Neural cell (in vitro differentiated cells): ENCODE results near the gene ANKRD52. TPM values are rescaled to one million over a fixed set of nuclear protein-coding genes. Genes with fewer than 3 reads are reported as not detected.
"Not testable (repeated sequence)": the region's sequence is repeated elsewhere in the genome, so short reads cannot be mapped to it uniquely, and the experiment has no call there.

Experiments
- H2AFZ ChIP-seq: fragments of 200-600, 300-800 bp; sonication (generic), shearing (Covaris generic); 2 replicates; pipeline ENCODE4 v1.6.0; 2014; ENCODE audit warnings: low read depth, mild to moderate bottlenecking, antibody characterized with exemption, low read length, moderate library complexity
- H3F3A ChIP-seq: fragments of 200-600 bp; shearing (Covaris generic); 2 replicates; pipeline ENCODE4 v1.6.1; 2016; ENCODE audit warnings: mild to moderate bottlenecking, moderate library complexity, mixed read lengths, antibody characterized with exemption, low read length; ENCODE audit not compliant: insufficient read depth, poor library complexity, severe bottlenecking
- H3K27ac ChIP-seq: fragments of 200-600, 300-800 bp; sonication (generic), shearing (Covaris generic); 2 replicates; pipeline ENCODE4 v1.5.1; 2014; ENCODE audit warnings: mild to moderate bottlenecking, low read length, moderate library complexity
- H3K27me3 ChIP-seq: fragments of 300-800, 200-600 bp; sonication (generic), shearing (Covaris generic); 2 replicates; pipeline ENCODE4 v1.6.0; 2014; ENCODE audit warnings: mild to moderate bottlenecking, low read depth, low read length, moderate library complexity; ENCODE audit not compliant: insufficient read depth
- H3K36me3 ChIP-seq: fragments of 300-800, 200-600 bp; sonication (generic), shearing (Covaris generic); 2 replicates; pipeline ENCODE4 v1.5.1; 2014; ENCODE audit warnings: mild to moderate bottlenecking, antibody characterized with exemption, low read length, moderate library complexity; ENCODE audit not compliant: insufficient read depth
- H3K4me2 ChIP-seq: fragments of 300-800, 200-600 bp; sonication (generic), shearing (Covaris generic); 2 replicates; pipeline ENCODE4 v1.6.0; 2014; ENCODE audit warnings: mild to moderate bottlenecking, low read length
- H3K4me3 ChIP-seq: fragments of 300-800, 200-600 bp; sonication (generic), shearing (Covaris generic); 2 replicates; pipeline ENCODE4 v1.5.1; 2014; ENCODE audit warnings: mild to moderate bottlenecking, low read length, moderate library complexity
- H3K79me2 ChIP-seq: fragments of 200-600 bp; shearing (Covaris generic); replicated peaks from 2 replicates; pipeline ENCODE4 v1.6.0; 2014; ENCODE audit warnings: mild to moderate bottlenecking, low read length, moderate library complexity; ENCODE audit not compliant: insufficient read depth
- H3K9ac ChIP-seq: fragments of 300-800, 200-600 bp; sonication (generic), shearing (Covaris generic); 2 replicates; pipeline ENCODE4 v1.6.1; 2016; ENCODE audit warnings: mild to moderate bottlenecking, low read length, mixed read lengths
- H3K9me2 ChIP-seq: fragments of 200-600 bp; shearing (Covaris generic); 2 replicates; pipeline ENCODE4 v1.6.1; 2016; ENCODE audit warnings: mild to moderate bottlenecking, low read length, mixed read lengths; ENCODE audit not compliant: insufficient read depth
- H3K9me3 ChIP-seq: fragments of 200-600, 300-800 bp; sonication (generic), shearing (Covaris generic); 2 replicates; pipeline ENCODE4 v1.6.1; 2016; ENCODE audit warnings: mild to moderate bottlenecking, mixed run types, low read length, moderate library complexity, mixed read lengths
- H4K20me1 ChIP-seq: fragments of 200-600 bp; shearing (Covaris generic); 2 replicates; pipeline ENCODE4 v1.6.1; 2016; ENCODE audit warnings: mild to moderate bottlenecking, mixed run types; ENCODE audit not compliant: insufficient read depth
- CTCF ChIP-seq: fragments of 450-650 bp; IDR thresholded peaks from 2 replicates; pipeline ENCODE4 v1.5.1; 2014; ENCODE audit warnings: antibody characterized with exemption, mild to moderate bottlenecking, moderate library complexity; ENCODE audit not compliant: poor library complexity, severe bottlenecking
- EP300 ChIP-seq: fragments of 450-650 bp; conservative IDR thresholded peaks from 2 replicates; pipeline ENCODE4 v1.6.1; 2014; ENCODE audit warnings: antibody characterized with exemption, mild to moderate bottlenecking, moderate library complexity; ENCODE audit not compliant: poor library complexity, severe bottlenecking
- EZH2 ChIP-seq: fragments of 200-600, 300-800 bp; shearing (Covaris generic), sonication (generic); IDR thresholded peaks from 2 replicates; pipeline ENCODE4 v1.6.1; 2014; ENCODE audit warnings: antibody characterized with exemption, low read length, borderline replicate concordance, mild to moderate bottlenecking; ENCODE audit not compliant: insufficient read depth, poor library complexity, severe bottlenecking
- MXI1 ChIP-seq: fragments of 450-650 bp; conservative IDR thresholded peaks from 2 replicates; pipeline ENCODE4 v1.6.1; 2014; ENCODE audit warnings: antibody characterized with exemption, mild to moderate bottlenecking; ENCODE audit not compliant: poor library complexity, severe bottlenecking
- POLR2AphosphoS5 ChIP-seq: IDR thresholded peaks from 2 replicates; pipeline ENCODE4 v1.6.1; 2012
- RAD21 ChIP-seq: fragments of 450-650 bp; conservative IDR thresholded peaks from 2 replicates; pipeline ENCODE4 v1.6.1; 2014; ENCODE audit warnings: antibody characterized with exemption, mild to moderate bottlenecking, moderate library complexity
- SMC3 ChIP-seq: fragments of 450-650 bp; conservative IDR thresholded peaks from 2 replicates; pipeline ENCODE4 v1.6.1; 2014; ENCODE audit warnings: antibody characterized with exemption, mild to moderate bottlenecking, moderate library complexity; ENCODE audit not compliant: poor library complexity
- TAF1 ChIP-seq: IDR thresholded peaks from 2 replicates; pipeline ENCODE4 v1.6.1; 2012; ENCODE audit warnings: low read depth
- polyA plus RNA-seq: library from polyadenylated mRNA; depleted of rRNA; stranded (reverse); fragments of >200 nt; gene quantifications from 2 replicates; pipeline ENCODE4 v1.2.3, GENCODE V29; 2014
- TF ChIP-seq, protein P1 (sequence below): IDR thresholded peaks from 2 replicates; pipeline ENCODE4 v1.6.1; 2012; ENCODE audit warnings: borderline replicate concordance

ANKRD52 gene
- polyA plus RNA-seq, 1 donor from 2014 or later = 7.3 TPM

- H4K20me1 ChIP-seq = no peaks in the 10 kb centered on the region
- H3K36me3 ChIP-seq = peaks cover 7% of the 10 kb centered on the region
- TF ChIP-seq EP300 (no peak), EZH2 (no peak), POLR2AphosphoS5 (no peak), RAD21 (no peak), MXI1 (no peak), CTCF (no peak), SMC3 (no peak), TAF1 (no peak)
- TF ChIP-seq, protein P1, sequence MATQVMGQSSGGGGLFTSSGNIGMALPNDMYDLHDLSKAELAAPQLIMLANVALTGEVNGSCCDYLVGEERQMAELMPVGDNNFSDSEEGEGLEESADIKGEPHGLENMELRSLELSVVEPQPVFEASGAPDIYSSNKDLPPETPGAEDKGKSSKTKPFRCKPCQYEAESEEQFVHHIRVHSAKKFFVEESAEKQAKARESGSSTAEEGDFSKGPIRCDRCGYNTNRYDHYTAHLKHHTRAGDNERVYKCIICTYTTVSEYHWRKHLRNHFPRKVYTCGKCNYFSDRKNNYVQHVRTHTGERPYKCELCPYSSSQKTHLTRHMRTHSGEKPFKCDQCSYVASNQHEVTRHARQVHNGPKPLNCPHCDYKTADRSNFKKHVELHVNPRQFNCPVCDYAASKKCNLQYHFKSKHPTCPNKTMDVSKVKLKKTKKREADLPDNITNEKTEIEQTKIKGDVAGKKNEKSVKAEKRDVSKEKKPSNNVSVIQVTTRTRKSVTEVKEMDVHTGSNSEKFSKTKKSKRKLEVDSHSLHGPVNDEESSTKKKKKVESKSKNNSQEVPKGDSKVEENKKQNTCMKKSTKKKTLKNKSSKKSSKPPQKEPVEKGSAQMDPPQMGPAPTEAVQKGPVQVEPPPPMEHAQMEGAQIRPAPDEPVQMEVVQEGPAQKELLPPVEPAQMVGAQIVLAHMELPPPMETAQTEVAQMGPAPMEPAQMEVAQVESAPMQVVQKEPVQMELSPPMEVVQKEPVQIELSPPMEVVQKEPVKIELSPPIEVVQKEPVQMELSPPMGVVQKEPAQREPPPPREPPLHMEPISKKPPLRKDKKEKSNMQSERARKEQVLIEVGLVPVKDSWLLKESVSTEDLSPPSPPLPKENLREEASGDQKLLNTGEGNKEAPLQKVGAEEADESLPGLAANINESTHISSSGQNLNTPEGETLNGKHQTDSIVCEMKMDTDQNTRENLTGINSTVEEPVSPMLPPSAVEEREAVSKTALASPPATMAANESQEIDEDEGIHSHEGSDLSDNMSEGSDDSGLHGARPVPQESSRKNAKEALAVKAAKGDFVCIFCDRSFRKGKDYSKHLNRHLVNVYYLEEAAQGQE = no peak
- no peaks in the 10 kb centered on the region for H3K27me3 ChIP-seq
- H3K4me3 ChIP-seq = no peak overlapping the region
- H2AFZ ChIP-seq = no peak overlapping the region
- H3K9ac ChIP-seq = no peak overlapping the region
- no peak overlapping the region for H3K4me2 ChIP-seq
- no peak overlapping the region for H3K27ac ChIP-seq
- H3K79me2 ChIP-seq = no peaks in the 10 kb centered on the region
- no peaks in the 10 kb centered on the region for H3F3A ChIP-seq
- H3K9me3 ChIP-seq = no peaks in the 10 kb centered on the region
- no peaks in the 10 kb centered on the region for H3K9me2 ChIP-seq
These were observed 16.1 kb upstream of the ANKRD52 start for GRCh38 chr12:56274299-56274698.

DNA sequence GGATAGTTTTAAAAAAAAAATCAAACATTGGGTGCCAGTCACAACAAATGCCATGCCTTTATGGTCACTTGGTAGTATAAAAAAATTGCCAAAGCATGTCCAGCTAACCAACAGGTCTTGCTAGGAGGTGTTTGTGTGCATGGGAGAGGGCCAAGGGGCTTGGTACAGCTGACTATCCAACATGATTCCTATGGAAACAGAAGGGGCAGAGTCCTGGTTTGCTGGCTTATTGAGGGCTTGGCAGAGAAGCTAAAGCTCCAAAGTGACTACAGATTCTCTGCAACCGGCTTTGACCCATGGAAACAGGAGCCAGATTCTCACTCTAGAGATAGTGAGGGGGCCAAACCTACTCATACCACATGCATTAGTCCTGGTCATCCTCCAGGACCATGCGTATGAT is 14.3 kb upstream of the ANKRD52 start:
- H3F3A ChIP-seq, H3K36me3 ChIP-seq, H3K9ac ChIP-seq, H3K9me2 ChIP-seq, H3K27me3 ChIP-seq, H3K9me3 ChIP-seq, H2AFZ ChIP-seq, H3K4me2 ChIP-seq, H3K79me2 ChIP-seq, H4K20me1 ChIP-seq, H3K27ac ChIP-seq, H3K4me3 ChIP-seq: not testable (repeated sequence)

DNA sequence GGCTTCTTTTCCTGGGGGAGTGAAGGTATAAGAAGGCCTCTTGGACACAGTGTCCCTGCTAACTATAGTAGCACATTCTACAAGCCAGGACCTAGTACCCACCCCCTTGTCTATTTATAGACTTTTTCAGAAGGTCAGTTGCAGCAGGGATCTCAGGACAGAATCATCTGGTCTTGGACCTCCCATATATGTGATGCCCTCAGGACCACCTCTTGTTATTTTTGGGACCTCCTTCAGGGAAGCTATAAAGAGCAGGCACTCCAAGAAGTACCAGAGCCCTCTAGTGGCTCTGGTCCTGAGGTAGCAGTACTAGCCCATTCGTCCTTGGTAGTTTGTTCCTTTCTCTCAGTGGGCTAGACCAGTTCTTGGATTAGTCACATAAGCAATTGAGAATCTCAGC is 12.8 kb upstream of the ANKRD52 start:
- Histone ChIP-seq H3K9ac (no peak overlapping the region), H3K4me2 (no peak overlapping the region), H3K27me3 (no peaks in the 10 kb centered on the region), H3K27ac (no peak overlapping the region), H4K20me1 (no peaks in the 10 kb centered on the region), H3K79me2 (no peaks in the 10 kb centered on the region), H2AFZ (no peak overlapping the region), H3K9me3 (no peaks in the 10 kb centered on the region), H3F3A (no peaks in the 10 kb centered on the region), H3K36me3 (peaks cover 5% of the 10 kb centered on the region), H3K4me3 (no peak overlapping the region), H3K9me2 (no peaks in the 10 kb centered on the region)
- TF ChIP-seq EZH2 (no peak), CTCF (peak; percentile 35)
